Prostate gland (tissue), 2 donors: ENCODE data around the gene DSCAML1. TPM values are rescaled to one million over a fixed set of nuclear protein-coding genes. Genes with fewer than 3 reads are reported as not detected.

Experiments
- DNase-seq: peaks from one replicate; pipeline ENCODE4 v3.0.0-alpha.2; 2019; ENCODE audit warnings: low spot score
- H3K27ac ChIP-seq, 2 donors: fragments of 200-600 bp; sonication (generic); 2 replicates each; pipeline ENCODE4 v1.5.1; 2017 to 2019
- H3K27me3 ChIP-seq: fragments of 200-600 bp; sonication (generic); replicated peaks from 2 replicates; pipeline ENCODE4 v1.5.1; 2019; ENCODE audit not compliant: insufficient read depth
- H3K36me3 ChIP-seq, 2 donors: fragments of 200-600 bp; sonication (generic); 1 replicate in 1 of 2; 2 replicates in 1 of 2; pipeline versions ENCODE4 v1.5.1 to v1.8.1; 2017 to 2019
- H3K4me1 ChIP-seq: fragments of 200-600 bp; sonication (generic); replicated peaks from 2 replicates; pipeline ENCODE4 v1.5.1; 2019
- H3K4me3 ChIP-seq, 2 donors: fragments of 200-600 bp; sonication (generic); 2 replicates each; pipeline ENCODE4 v1.5.1; 2017 to 2019
- H3K9me3 ChIP-seq: fragments of 200-600 bp; sonication (generic); 2 replicates; pipeline ENCODE4 v1.5.1; 2017
- CTCF ChIP-seq, 4 experiments: fragments of 200-600 bp in 2 of 4; fragments of 450-650 bp in 2 of 4; sonication (generic) in 2 of 4; IDR thresholded peaks; 1 replicate in 3 of 4; 2 replicates in 1 of 4; pipeline ENCODE4 v1.5.1; 2016 to 2019; ENCODE audit warnings: antibody characterized with exemption in 4 of 4, mild to moderate bottlenecking in 2 of 4, moderate library complexity in 2 of 4
- POLR2A ChIP-seq: fragments of 450-650 bp; IDR thresholded peaks from one replicate; pipeline ENCODE4 v1.6.1; 2016; ENCODE audit warnings: antibody characterized with exemption, mild to moderate bottlenecking
- POLR2AphosphoS5 ChIP-seq: sonication (generic); formaldehyde crosslinking; IDR thresholded peaks from one replicate; pipeline ENCODE4 v1.6.1; 2017; ENCODE audit warnings: antibody characterized with exemption
- WGBS: methylation state at CpG from one replicate; pipeline ENCODE4 v1.1.5; 2018; 5-methylcytosine and 5-hydroxymethylcytosine counted together
- intact Hi-C: fragments of 100-400 bp; cut with DNase I; formaldehyde crosslinking; loops from one replicate; pipeline ENCODE4 v1.14.2; 2022
- total RNA-seq, 2 donors: library from RNA; depleted of rRNA; stranded (reverse); fragments of >200 nt; gene quantifications; one replicate each; pipeline ENCODE4 v1.1.0, GENCODE V29; 2016

The DSCAML1 gene
- total RNA-seq, 2 donors from 2014 or later, result 0.14 to 2.8 TPM

- no peaks in the 10 kb centered on the region for H3K9me3 ChIP-seq
- 54% methylated on average over 4 of the region's 4 CpGs for WGBS
- H3K27ac ChIP-seq, result no peak overlapping the region
- no peaks in the 10 kb centered on the region for H3K4me1 ChIP-seq
- no peak overlapping the region for H3K4me3 ChIP-seq
- TF ChIP-seq POLR2AphosphoS5 (no peak), CTCF (IDR thresholded peaks at IDR 0.05) (no peak), POLR2A (no peak)
- intact Hi-C loops, result no loop called here
- no peaks in the 10 kb centered on the region for H3K27me3 ChIP-seq
- H3K36me3 ChIP-seq, result no peaks in the 10 kb centered on the region
- DNase-seq, result no peak
Measured at GRCh38 chr11:117691218-117691514, 105.8 kb downstream of the DSCAML1 start.

- intact Hi-C loops, result no loop called here
- 78% methylated on average over 8 of the region's 8 CpGs for WGBS
- H3K27me3 ChIP-seq, result no peaks in the 10 kb centered on the region
Measured at GRCh38 chr11:117690484-117691217, 106.4 kb downstream of the DSCAML1 start.

GRCh38 chr11:117688255-117688797 is 108.7 kb downstream of the DSCAML1 start:
- Histone ChIP-seq H3K36me3 (no peaks in the 10 kb centered on the region), H3K4me3 (no peak overlapping the region), H3K27me3 (no peaks in the 10 kb centered on the region), H3K9me3 (no peaks in the 10 kb centered on the region), H3K27ac (no peak overlapping the region), H3K4me1 (no peaks in the 10 kb centered on the region)
- intact Hi-C loops, result no loop called here
- TF ChIP-seq POLR2A (no peak), POLR2AphosphoS5 (no peak), CTCF (IDR thresholded peaks at IDR 0.05) (no peak)
- 77% methylated on average over 3 of the region's 3 CpGs for WGBS
- no peak for DNase-seq

More at GRCh38 chr11:117690484-117691217, 106.4 kb downstream of the DSCAML1 start:
- DNase-seq, result no peak
- Histone ChIP-seq H3K9me3 (no peaks in the 10 kb centered on the region), H3K4me3 (no peak overlapping the region), H3K27ac (no peak overlapping the region), H3K4me1 (no peaks in the 10 kb centered on the region), H3K36me3 (no peaks in the 10 kb centered on the region)
- TF ChIP-seq POLR2AphosphoS5 (no peak), CTCF (IDR thresholded peaks at IDR 0.05) (no peak), POLR2A (no peak)

GRCh38 chr11:117687776-117688175 is 109.2 kb downstream of the DSCAML1 start:
- H3K9me3 ChIP-seq, result no peaks in the 10 kb centered on the region
- no peak for DNase-seq
- H3K27me3 ChIP-seq, result no peaks in the 10 kb centered on the region
- H3K36me3 ChIP-seq, result no peaks in the 10 kb centered on the region
- WGBS, result 77% methylated on average over 6 of the region's 6 CpGs
- TF ChIP-seq POLR2AphosphoS5 (no peak), POLR2A (no peak), CTCF (IDR thresholded peaks at IDR 0.05) (no peak)
- intact Hi-C loops, result no loop called here
- no peaks in the 10 kb centered on the region for H3K4me1 ChIP-seq
- no peak overlapping the region for H3K27ac ChIP-seq
- no peak overlapping the region for H3K4me3 ChIP-seq

GRCh38 chr11:117686711-117687110 is 110.3 kb downstream of the DSCAML1 start:
- Histone ChIP-seq H3K9me3 (no peaks in the 10 kb centered on the region), H3K27ac (no peak overlapping the region), H3K4me1 (no peaks in the 10 kb centered on the region), H3K4me3 (no peak overlapping the region), H3K27me3 (no peaks in the 10 kb centered on the region), H3K36me3 (no peaks in the 10 kb centered on the region)
- 76% methylated on average over 3 of the region's 3 CpGs for WGBS
- intact Hi-C loops, result no loop called here
- TF ChIP-seq POLR2A (no peak), POLR2AphosphoS5 (no peak), CTCF (IDR thresholded peaks at IDR 0.05) (no peak)
- DNase-seq, result no peak
